ENCODE measurements around the gene GADL1. TPM values are rescaled to one million over a fixed set of nuclear protein-coding genes. Genes with fewer than 3 reads are reported as not detected.
A peak's percentile ranks its signal among the peaks of the same experiment; 100 is the strongest.

Gene GADL1
- total RNA-seq, 2 experiments from 2014 or later: not detected

DNA sequence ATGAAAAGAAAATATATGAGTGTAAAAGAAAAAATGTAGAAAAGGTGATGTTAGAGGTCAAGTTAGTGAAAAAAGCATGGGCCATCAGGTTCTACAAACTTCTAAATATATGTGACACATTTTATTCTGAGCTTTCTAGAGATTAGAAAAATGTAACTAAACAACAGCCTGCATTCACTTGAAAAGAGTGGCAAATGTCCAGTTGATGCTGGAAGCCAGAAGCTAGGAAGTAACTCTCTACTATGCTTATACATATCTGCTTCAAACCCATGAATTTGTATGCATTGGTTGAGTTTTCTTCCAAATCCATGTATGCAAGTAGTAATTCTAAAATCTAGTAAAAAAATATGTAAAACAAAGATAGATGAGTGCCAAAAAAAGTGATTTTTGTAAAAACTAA, 164.5 kb downstream of the GADL1 start:
- Mint-ChIP-seq H3K9me3 (no peaks in the 10 kb centered on the region), H3K36me3 (ENCODE audit: low read depth) (no peaks in the 10 kb centered on the region), H3K27me3 (ENCODE audit: low read depth) (no peaks in the 10 kb centered on the region), H3K27ac (no peak overlapping the region), H3K4me3 (no peak overlapping the region), H3K4me1 (ENCODE audit: low read depth) (peaks cover 43% of the 10 kb centered on the region)
- DNase-seq: no peak
- intact Hi-C loops (cut with micrococcal nuclease): loop anchor here (2.0 kb wide), 2 partner anchors 13 to 33 kb away; no protein-coding TSS in a partner anchor
- CTCF ChIA-PET: no interaction called here

DNA sequence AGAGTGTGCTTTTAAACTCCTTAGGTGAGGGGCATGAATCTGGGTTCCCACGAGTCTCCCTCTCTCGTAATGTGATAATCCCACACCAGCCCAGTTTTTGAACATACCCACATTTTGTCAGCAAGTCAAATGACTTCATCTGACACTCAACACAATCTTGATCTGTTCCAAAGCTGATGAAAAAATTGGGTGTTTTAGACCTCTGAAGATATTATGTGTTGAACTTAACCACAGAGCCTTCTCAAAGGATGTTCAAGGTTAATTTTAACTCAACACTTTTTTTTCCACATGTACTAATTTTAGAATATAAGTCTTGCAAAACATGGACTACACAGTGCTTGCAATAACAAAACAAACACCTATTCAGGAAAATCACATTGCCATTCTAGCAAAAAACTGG, 164.9 kb downstream of the GADL1 start:
- no peak overlapping the region for H3K27ac Mint-ChIP-seq
- CTCF ChIA-PET: no interaction called here
- intact Hi-C loops (cut with micrococcal nuclease): loop anchor here (2.0 kb wide), 1 partner anchor 33 kb away; no protein-coding TSS in a partner anchor
- no peak overlapping the region for H3K4me3 Mint-ChIP-seq
- no peaks in the 10 kb centered on the region for H3K27me3 Mint-ChIP-seq (ENCODE audit: low read depth)
- no peak for DNase-seq
- H3K9me3 Mint-ChIP-seq: no peaks in the 10 kb centered on the region
- H3K4me1 Mint-ChIP-seq (ENCODE audit: low read depth): peaks cover 39% of the 10 kb centered on the region
- no peaks in the 10 kb centered on the region for H3K36me3 Mint-ChIP-seq (ENCODE audit: low read depth)

DNA sequence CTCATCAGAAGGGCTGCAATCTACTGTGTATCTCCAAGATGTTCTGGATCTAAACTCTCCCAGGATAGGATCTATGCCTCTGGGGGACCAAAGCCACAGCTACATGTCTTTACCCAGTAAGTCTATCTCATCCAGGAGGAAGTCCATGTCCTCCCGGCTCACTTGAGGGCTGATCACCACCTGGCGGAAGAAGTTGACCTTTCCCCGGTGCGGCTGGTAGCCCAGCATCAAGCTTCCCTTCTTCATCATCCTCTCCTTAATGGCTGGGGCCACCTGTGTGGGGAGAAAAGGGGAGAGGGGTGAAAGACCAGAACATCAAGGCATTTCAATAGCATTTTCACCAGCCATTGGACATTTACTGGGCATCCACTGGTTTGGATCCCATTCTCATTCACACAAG, 166.3 kb downstream of the GADL1 start:
- DNase-seq: no peak
- CTCF ChIA-PET: interaction anchor here (0.7 to 1.4 kb wide), 3 partner anchors 10 to 22 kb away, joined by 3 to 4 read pairs (median 3); no protein-coding TSS in a partner anchor
- Mint-ChIP-seq H3K9me3 (no peaks in the 10 kb centered on the region), H3K4me3 (no peak overlapping the region), H3K36me3 (ENCODE audit: low read depth) (no peaks in the 10 kb centered on the region), H3K27me3 (ENCODE audit: low read depth) (no peaks in the 10 kb centered on the region), H3K4me1 (ENCODE audit: low read depth) (peaks cover 29% of the 10 kb centered on the region), H3K27ac (no peak overlapping the region)
- intact Hi-C loops (cut with micrococcal nuclease): loop anchor here (2.0 kb wide), 1 partner anchor 31 kb away; no protein-coding TSS in a partner anchor

- peaks cover 10% of the 10 kb centered on the region for H3K4me1 Mint-ChIP-seq (ENCODE audit: low read depth)
- no peaks in the 10 kb centered on the region for H3K9me3 Mint-ChIP-seq
- H3K27me3 Mint-ChIP-seq (ENCODE audit: low read depth): no peaks in the 10 kb centered on the region
- H3K36me3 Mint-ChIP-seq (ENCODE audit: low read depth): no peaks in the 10 kb centered on the region
- no peak overlapping the region for H3K27ac Mint-ChIP-seq
- H3K4me3 Mint-ChIP-seq: no peak overlapping the region
- CTCF ChIA-PET: no interaction called here
- intact Hi-C loops (cut with micrococcal nuclease): no loop called here
- DNase-seq: no peak
Observed at GRCh38 chr3:30724863-30725262, 169.6 kb downstream of the GADL1 start.

GRCh38 chr3:30723211-30723610, 171.2 kb downstream of the GADL1 start:
- no peak for DNase-seq
- no peaks in the 10 kb centered on the region for H3K36me3 Mint-ChIP-seq (ENCODE audit: low read depth)
- no peaks in the 10 kb centered on the region for H3K9me3 Mint-ChIP-seq
- H3K27me3 Mint-ChIP-seq (ENCODE audit: low read depth): no peaks in the 10 kb centered on the region
- no peaks in the 10 kb centered on the region for H3K4me1 Mint-ChIP-seq (ENCODE audit: low read depth)
- H3K4me3 Mint-ChIP-seq: no peak overlapping the region
- intact Hi-C loops (cut with micrococcal nuclease): no loop called here
- CTCF ChIA-PET: interaction anchor here (1.0 to 1.1 kb wide), 2 partner anchors 10 to 28 kb away, joined by 3 read pairs; no protein-coding TSS in a partner anchor
- no peak overlapping the region for H3K27ac Mint-ChIP-seq

GRCh38 chr3:30721314-30721634, 173.2 kb downstream of the GADL1 start:
- CTCF ChIA-PET: no interaction called here
- intact Hi-C loops (cut with micrococcal nuclease): no loop called here
- H3K4me3 Mint-ChIP-seq: no peak overlapping the region
- no peaks in the 10 kb centered on the region for H3K4me1 Mint-ChIP-seq (ENCODE audit: low read depth)
- DNase-seq: no peak
- no peaks in the 10 kb centered on the region for H3K27me3 Mint-ChIP-seq (ENCODE audit: low read depth)
- no peaks in the 10 kb centered on the region for H3K9me3 Mint-ChIP-seq
- H3K36me3 Mint-ChIP-seq (ENCODE audit: low read depth): no peaks in the 10 kb centered on the region
- no peak overlapping the region for H3K27ac Mint-ChIP-seq

DNA sequence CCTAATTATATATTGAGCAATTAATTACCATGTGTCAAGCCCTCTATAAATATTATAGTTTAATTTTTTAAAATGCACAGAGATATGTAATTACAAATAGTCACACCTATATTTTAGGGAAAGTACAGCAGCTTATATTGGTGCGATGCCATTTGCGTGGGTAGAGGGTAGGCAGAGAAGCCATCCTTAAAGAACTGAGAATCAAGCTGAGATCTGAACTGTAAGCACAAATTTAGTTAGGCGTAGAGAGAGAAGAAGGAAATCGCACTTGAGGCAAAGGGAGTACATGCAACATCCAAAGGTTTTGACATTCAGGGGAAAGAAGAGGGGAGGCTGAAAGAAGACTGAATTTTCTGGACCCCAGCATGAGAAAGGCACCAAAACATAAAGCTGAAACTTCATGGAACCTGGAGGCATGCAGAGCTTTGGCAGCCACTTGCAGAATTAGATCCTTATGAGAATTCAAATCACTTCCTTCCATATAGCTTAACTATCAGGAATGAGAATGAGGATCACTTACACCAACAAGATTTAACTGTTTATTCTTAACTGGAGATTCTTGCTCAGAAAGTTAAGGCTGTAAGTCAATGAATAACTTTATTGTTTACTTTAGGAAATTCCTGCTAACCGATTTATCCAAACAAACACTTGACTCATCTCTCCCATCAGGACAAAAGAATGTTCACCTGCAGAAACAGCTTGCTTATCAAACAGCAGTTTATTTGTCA, 173.7 kb downstream of the GADL1 start:
- DNase-seq: no peak
- CTCF ChIA-PET: interaction anchor here (0.7 to 2.0 kb wide), 2 partner anchors 13 to 364 kb away, joined by 3 to 4 read pairs; no protein-coding TSS in a partner anchor
- H3K4me1 Mint-ChIP-seq (ENCODE audit: low read depth): no peaks in the 10 kb centered on the region
- H3K4me3 Mint-ChIP-seq: no peak overlapping the region
- H3K27me3 Mint-ChIP-seq (ENCODE audit: low read depth): no peaks in the 10 kb centered on the region
- no peaks in the 10 kb centered on the region for H3K9me3 Mint-ChIP-seq
- H3K27ac Mint-ChIP-seq: no peak overlapping the region
- no peaks in the 10 kb centered on the region for H3K36me3 Mint-ChIP-seq (ENCODE audit: low read depth)
- intact Hi-C loops (cut with micrococcal nuclease): no loop called here

- Mint-ChIP-seq H3K4me3 (no peak overlapping the region), H3K27me3 (ENCODE audit: low read depth) (no peaks in the 10 kb centered on the region), H3K36me3 (ENCODE audit: low read depth) (no peaks in the 10 kb centered on the region), H3K27ac (no peak overlapping the region), H3K4me1 (ENCODE audit: low read depth) (no peaks in the 10 kb centered on the region), H3K9me3 (no peaks in the 10 kb centered on the region)
- CTCF ChIA-PET: interaction anchor here (0.7 to 2.0 kb wide), 2 partner anchors 14 to 363 kb away, joined by 3 to 4 read pairs; no protein-coding TSS in a partner anchor
- no peak for DNase-seq
- intact Hi-C loops (cut with micrococcal nuclease): no loop called here
Observed at GRCh38 chr3:30719536-30719935, 174.9 kb downstream of the GADL1 start.

- no peaks in the 10 kb centered on the region for H3K9me3 Mint-ChIP-seq
- intact Hi-C loops (cut with micrococcal nuclease): no loop called here
- no peaks in the 10 kb centered on the region for H3K27me3 Mint-ChIP-seq (ENCODE audit: low read depth)
- CTCF ChIA-PET: interaction anchor here (0.6 to 1.3 kb wide), 3 partner anchors 9 to 21 kb away, joined by 3 read pairs; no protein-coding TSS in a partner anchor
- no peak overlapping the region for H3K27ac Mint-ChIP-seq
- DNase-seq: no peak
- H3K4me3 Mint-ChIP-seq: no peak overlapping the region
- peaks cover 4% of the 10 kb centered on the region for H3K4me1 Mint-ChIP-seq (ENCODE audit: low read depth)
- no peaks in the 10 kb centered on the region for H3K36me3 Mint-ChIP-seq (ENCODE audit: low read depth)
Observed at GRCh38 chr3:30713885-30714503, 180.5 kb downstream of the GADL1 start.

DNA sequence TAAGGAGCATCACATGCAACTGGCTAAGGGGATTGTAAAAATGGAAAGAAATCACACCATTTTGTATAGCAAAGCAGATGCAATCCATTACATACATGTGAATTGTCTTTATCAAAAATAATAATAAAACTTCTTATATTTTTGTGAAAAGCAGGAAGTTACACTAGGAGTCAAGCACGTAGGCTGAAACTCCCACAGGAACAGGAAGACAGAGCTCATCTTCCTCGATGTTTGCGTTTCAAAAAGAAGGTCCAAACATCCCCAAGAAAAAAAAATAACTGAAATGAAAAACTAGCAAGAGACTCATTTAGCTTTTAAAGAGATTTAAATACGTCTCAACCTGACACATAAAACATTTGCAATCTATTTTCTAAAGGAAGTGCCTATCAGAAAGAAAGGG, 181.5 kb downstream of the GADL1 start:
- H3K4me3 Mint-ChIP-seq: peak overlapping the region; percentile 30
- CTCF ChIA-PET: interaction anchor here (1.1 kb wide), 1 partner anchor 10 kb away, joined by 3 read pairs; no protein-coding TSS in a partner anchor
- peaks cover 2% of the 10 kb centered on the region for H3K9me3 Mint-ChIP-seq
- no peak for DNase-seq
- no peaks in the 10 kb centered on the region for H3K36me3 Mint-ChIP-seq (ENCODE audit: low read depth)
- intact Hi-C loops (cut with micrococcal nuclease): no loop called here
- H3K27me3 Mint-ChIP-seq (ENCODE audit: low read depth): no peaks in the 10 kb centered on the region
- no peak overlapping the region for H3K27ac Mint-ChIP-seq
- peaks cover 11% of the 10 kb centered on the region for H3K4me1 Mint-ChIP-seq (ENCODE audit: low read depth)

DNA sequence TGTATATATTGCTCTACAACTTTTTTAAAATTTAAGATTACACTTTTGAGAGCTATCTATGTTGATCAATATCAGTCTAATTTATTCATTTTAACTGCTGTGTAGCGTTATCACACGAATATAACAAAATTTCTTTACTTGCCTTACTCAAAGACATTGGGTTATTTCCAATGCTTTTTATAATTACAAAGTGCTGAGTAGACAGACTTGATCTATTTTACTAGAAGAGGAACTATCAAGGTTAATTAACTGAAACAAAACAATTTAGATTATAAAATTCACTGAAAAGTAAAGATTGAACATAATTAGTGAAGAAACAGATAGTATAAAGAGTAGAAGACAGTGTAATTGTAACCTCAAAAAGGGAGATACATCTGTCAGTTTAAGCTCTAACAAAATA, 182.6 kb downstream of the GADL1 start:
- Mint-ChIP-seq H3K36me3 (ENCODE audit: low read depth) (no peaks in the 10 kb centered on the region), H3K27ac (no peak overlapping the region), H3K4me1 (ENCODE audit: low read depth) (peaks cover 11% of the 10 kb centered on the region), H3K4me3 (no peak overlapping the region), H3K27me3 (ENCODE audit: low read depth) (no peaks in the 10 kb centered on the region), H3K9me3 (peaks cover 5% of the 10 kb centered on the region)
- no peak for DNase-seq
- intact Hi-C loops (cut with micrococcal nuclease): no loop called here
- CTCF ChIA-PET: no interaction called here

GRCh38 chr3:30711151-30711550, 183.3 kb downstream of the GADL1 start:
- Mint-ChIP-seq H3K9me3 (peaks cover 7% of the 10 kb centered on the region), H3K36me3 (ENCODE audit: low read depth) (no peaks in the 10 kb centered on the region), H3K27ac (no peak overlapping the region), H3K27me3 (ENCODE audit: low read depth) (no peaks in the 10 kb centered on the region), H3K4me3 (no peak overlapping the region), H3K4me1 (ENCODE audit: low read depth) (peaks cover 11% of the 10 kb centered on the region)
- CTCF ChIA-PET: no interaction called here
- DNase-seq: no peak
- intact Hi-C loops (cut with micrococcal nuclease): no loop called here

DNA sequence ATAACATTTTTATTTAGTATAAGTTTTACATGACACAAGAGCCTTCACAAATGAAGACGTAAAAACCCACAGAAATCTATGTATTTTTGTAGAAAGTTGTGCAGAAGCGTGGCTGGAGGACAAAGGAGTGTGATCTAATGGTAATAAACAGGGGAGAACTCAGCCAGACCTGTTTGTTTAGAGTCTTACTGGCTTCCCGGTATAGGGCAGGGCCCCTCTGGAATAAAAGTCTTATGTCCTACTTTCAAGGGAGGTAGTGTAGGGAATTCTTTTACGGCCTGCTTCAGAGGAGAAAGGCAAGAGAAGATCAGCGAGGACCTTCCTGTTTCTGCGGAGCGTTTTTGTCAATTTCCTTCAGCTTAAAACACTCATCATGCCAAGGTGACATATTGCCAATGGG, 184.4 kb downstream of the GADL1 start:
- CTCF ChIA-PET: no interaction called here
- intact Hi-C loops (cut with micrococcal nuclease): no loop called here
- H3K27ac Mint-ChIP-seq: no peak overlapping the region
- H3K4me3 Mint-ChIP-seq: no peak overlapping the region
- H3K9me3 Mint-ChIP-seq: peaks cover 11% of the 10 kb centered on the region
- peaks cover 11% of the 10 kb centered on the region for H3K4me1 Mint-ChIP-seq (ENCODE audit: low read depth)
- H3K27me3 Mint-ChIP-seq (ENCODE audit: low read depth): no peaks in the 10 kb centered on the region
- DNase-seq: no peak
- peaks cover 6% of the 10 kb centered on the region for H3K36me3 Mint-ChIP-seq (ENCODE audit: low read depth)

Data from activated naive CD4-positive, alpha-beta T cell treated with anti-CD3 and anti-CD28 coated beads for 36 hours (primary cell).